Measurements from ENCODE around the gene SH3GL1.

DNA sequence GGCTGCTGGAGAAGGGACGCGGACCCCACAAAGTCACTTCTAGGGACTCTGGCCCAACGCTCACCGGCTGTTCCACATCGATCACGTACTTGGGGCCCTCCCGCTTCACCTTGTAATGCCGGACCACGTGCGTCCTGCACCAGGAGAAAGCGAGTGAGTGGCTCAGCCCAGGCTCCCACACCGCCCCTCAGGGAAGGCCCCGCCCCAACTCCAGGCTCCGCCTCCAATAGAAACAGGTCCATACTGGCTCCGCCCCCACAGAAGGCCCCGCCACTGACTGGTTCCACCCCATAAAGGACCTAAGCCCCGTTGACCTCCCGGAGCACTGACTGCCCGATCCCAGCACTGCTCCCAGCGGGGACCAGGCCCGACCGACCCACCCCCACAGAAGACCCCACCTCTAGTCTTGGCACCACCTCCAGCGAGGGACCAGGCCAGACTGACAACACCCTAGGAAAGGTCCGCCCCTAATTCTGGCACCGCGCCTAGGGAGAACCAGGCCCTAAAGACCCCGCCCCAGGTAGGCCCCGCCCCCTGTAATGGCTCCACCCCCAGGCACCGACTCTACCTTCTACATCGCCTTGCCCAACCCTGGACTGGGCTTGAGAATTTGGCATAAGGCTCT, 73.0 kb downstream of the SH3GL1 start:
- TF ChIP-seq, protein P1, sequence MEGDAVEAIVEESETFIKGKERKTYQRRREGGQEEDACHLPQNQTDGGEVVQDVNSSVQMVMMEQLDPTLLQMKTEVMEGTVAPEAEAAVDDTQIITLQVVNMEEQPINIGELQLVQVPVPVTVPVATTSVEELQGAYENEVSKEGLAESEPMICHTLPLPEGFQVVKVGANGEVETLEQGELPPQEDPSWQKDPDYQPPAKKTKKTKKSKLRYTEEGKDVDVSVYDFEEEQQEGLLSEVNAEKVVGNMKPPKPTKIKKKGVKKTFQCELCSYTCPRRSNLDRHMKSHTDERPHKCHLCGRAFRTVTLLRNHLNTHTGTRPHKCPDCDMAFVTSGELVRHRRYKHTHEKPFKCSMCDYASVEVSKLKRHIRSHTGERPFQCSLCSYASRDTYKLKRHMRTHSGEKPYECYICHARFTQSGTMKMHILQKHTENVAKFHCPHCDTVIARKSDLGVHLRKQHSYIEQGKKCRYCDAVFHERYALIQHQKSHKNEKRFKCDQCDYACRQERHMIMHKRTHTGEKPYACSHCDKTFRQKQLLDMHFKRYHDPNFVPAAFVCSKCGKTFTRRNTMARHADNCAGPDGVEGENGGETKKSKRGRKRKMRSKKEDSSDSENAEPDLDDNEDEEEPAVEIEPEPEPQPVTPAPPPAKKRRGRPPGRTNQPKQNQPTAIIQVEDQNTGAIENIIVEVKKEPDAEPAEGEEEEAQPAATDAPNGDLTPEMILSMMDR (IDR thresholded peaks at IDR 0.05), result no peak
- no peak for TF ChIP-seq PHF8 (IDR thresholded peaks at IDR 0.05; ENCODE audit: borderline replicate concordance, low read depth)
- no peak for TF ChIP-seq ESRRA (IDR thresholded peaks at IDR 0.05; ENCODE audit: borderline replicate concordance, low read length)
